ENCODE results near the gene ITPR2. TPM values are rescaled to one million over a fixed set of nuclear protein-coding genes. Genes with fewer than 3 reads are reported as not detected.

Gene ITPR2
- total RNA-seq, 1 experiment from 2014 or later = 4.0 TPM

- POLR2A ChIA-PET (ENCODE audit: unreplicated experiment) = no interaction called here
- no peak for DNase-seq
- BruUV-seq (replicated peaks) = no TSS peak
- H3K4me2 ChIP-seq (ENCODE audit: low read length) = no peak overlapping the region
- ATAC-seq = no peak
- H3K36me3 ChIP-seq (ENCODE audit: low read depth, low read length) = no peaks in the 10 kb centered on the region
- H3K4me1 ChIP-seq (ENCODE audit: insufficient read depth, low read length) = peaks cover 12% of the 10 kb centered on the region
- TF ChIP-seq EZH2phosphoT487 (IDR thresholded peaks at IDR 0.05; ENCODE audit: borderline replicate concordance, low read length) (no peak), CTCF (conservative IDR thresholded peaks at IDR 0.05; ENCODE audit: low read depth, low read length) (no peak), EZH2 (IDR thresholded peaks at IDR 0.05; ENCODE audit: low read length, unreplicated experiment) (no peak)
- intact Hi-C loops (cut with micrococcal nuclease) = no loop called here
- no peaks in the 10 kb centered on the region for H3K9me3 ChIP-seq (ENCODE audit: low read length)
- no peak overlapping the region for H2AFZ ChIP-seq (ENCODE audit: low read length)
- H3K79me2 ChIP-seq (ENCODE audit: low read length) = no peaks in the 10 kb centered on the region
- no peaks in the 10 kb centered on the region for H4K20me1 ChIP-seq (ENCODE audit: low read length)
- no peaks in the 10 kb centered on the region for H3K27me3 ChIP-seq (ENCODE audit: low read length)
- CTCF ChIA-PET = no interaction called here
- no peak overlapping the region for H3K4me3 ChIP-seq (ENCODE audit: low read length)
- no peak overlapping the region for H3K27ac ChIP-seq (ENCODE audit: low read length)
- H3K9me2 ChIP-seq (replicated peaks; ENCODE audit: low read length) = no peaks in the 10 kb centered on the region
- no peaks in the 10 kb centered on the region for H3F3A ChIP-seq (ENCODE audit: low read length, unreplicated experiment)
- no peak overlapping the region for H3K9ac ChIP-seq (ENCODE audit: low read length)
Measured at GRCh38 chr12:26489908-26490307, 343.1 kb downstream of the ITPR2 start.

DNA sequence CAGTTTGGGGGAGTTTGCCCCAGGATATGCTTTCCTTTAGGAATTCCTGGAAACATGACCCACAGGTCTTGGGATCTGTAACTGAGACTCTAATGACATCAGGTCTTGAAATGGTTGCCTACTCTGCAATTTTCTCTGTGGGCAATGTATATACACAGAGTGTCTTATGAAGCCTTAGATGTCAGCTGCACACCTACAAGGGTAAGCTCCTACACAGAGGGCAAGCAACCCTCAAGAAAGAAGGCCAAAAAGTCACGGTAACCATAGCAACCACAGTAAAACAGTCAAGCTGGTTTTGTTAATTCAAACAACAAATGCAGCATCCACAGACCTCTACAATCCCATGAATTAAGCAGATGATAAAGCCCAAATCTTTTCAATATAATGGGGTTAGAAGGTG, 344.6 kb downstream of the ITPR2 start:
- no peak overlapping the region for H3K27ac ChIP-seq (ENCODE audit: low read length)
- no TSS peak for BruUV-seq (replicated peaks)
- no peak overlapping the region for H2AFZ ChIP-seq (ENCODE audit: low read length)
- H3K36me3 ChIP-seq (ENCODE audit: low read depth, low read length) = no peaks in the 10 kb centered on the region
- DNase-seq = no peak
- CTCF ChIA-PET = no interaction called here
- POLR2A ChIA-PET (ENCODE audit: unreplicated experiment) = no interaction called here
- no peak overlapping the region for H3K9ac ChIP-seq (ENCODE audit: low read length)
- H3K79me2 ChIP-seq (ENCODE audit: low read length) = no peaks in the 10 kb centered on the region
- intact Hi-C loops (cut with micrococcal nuclease) = no loop called here
- ATAC-seq = no peak
- TF ChIP-seq EZH2phosphoT487 (IDR thresholded peaks at IDR 0.05; ENCODE audit: borderline replicate concordance, low read length) (no peak), EZH2 (IDR thresholded peaks at IDR 0.05; ENCODE audit: low read length, unreplicated experiment) (no peak), CTCF (conservative IDR thresholded peaks at IDR 0.05; ENCODE audit: low read depth, low read length) (no peak)
- H3K4me2 ChIP-seq (ENCODE audit: low read length) = no peak overlapping the region
- H4K20me1 ChIP-seq (ENCODE audit: low read length) = no peaks in the 10 kb centered on the region
- no peaks in the 10 kb centered on the region for H3K9me3 ChIP-seq (ENCODE audit: low read length)
- H3K9me2 ChIP-seq (replicated peaks; ENCODE audit: low read length) = no peaks in the 10 kb centered on the region
- H3K27me3 ChIP-seq (ENCODE audit: low read length) = no peaks in the 10 kb centered on the region
- H3K4me3 ChIP-seq (ENCODE audit: low read length) = no peak overlapping the region
- H3F3A ChIP-seq (ENCODE audit: low read length, unreplicated experiment) = no peaks in the 10 kb centered on the region
- H3K4me1 ChIP-seq (ENCODE audit: insufficient read depth, low read length) = peaks cover 4% of the 10 kb centered on the region

DNA sequence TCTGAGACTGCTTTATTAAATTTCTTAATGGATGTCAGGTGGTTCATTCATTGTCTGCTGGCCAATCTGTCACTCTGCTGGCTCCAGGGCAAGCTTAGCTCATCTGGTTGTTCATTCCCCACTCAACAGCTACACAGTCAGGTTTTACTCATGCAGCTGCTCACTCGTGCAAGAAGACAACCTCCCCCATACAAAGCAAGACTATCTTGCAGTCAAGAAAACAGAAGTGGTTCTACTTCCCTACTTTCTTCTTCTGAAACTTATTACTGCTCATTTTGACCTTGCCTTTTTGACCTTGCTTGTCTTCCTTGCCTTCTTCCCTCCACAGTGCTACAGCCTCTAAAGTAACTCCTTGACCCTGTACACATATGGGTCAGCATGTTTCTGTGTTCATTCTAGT, 359.7 kb downstream of the ITPR2 start:
- CTCF ChIA-PET = no interaction called here
- ATAC-seq = 0 out of 2 replicates have a peak, but pooled peaks have one; percentile 42

More for the DNA sequence above, 359.7 kb downstream of the ITPR2 start:
- peak; percentile 43 for DNase-seq
- H3K9ac ChIP-seq (ENCODE audit: low read length) = no peak overlapping the region
- no peaks in the 10 kb centered on the region for H3F3A ChIP-seq (ENCODE audit: low read length, unreplicated experiment)
- no TSS peak for BruUV-seq (replicated peaks)
- no peak overlapping the region for H2AFZ ChIP-seq (ENCODE audit: low read length)
- POLR2A ChIA-PET (ENCODE audit: unreplicated experiment) = no interaction called here
- H3K4me3 ChIP-seq (ENCODE audit: low read length) = no peak overlapping the region
- H3K9me3 ChIP-seq (ENCODE audit: low read length) = no peaks in the 10 kb centered on the region
- TF ChIP-seq EZH2 (IDR thresholded peaks at IDR 0.05; ENCODE audit: low read length, unreplicated experiment) (no peak), CTCF (conservative IDR thresholded peaks at IDR 0.05; ENCODE audit: low read depth, low read length) (no peak), EZH2phosphoT487 (IDR thresholded peaks at IDR 0.05; ENCODE audit: borderline replicate concordance, low read length) (no peak)
- no peak overlapping the region for H3K4me2 ChIP-seq (ENCODE audit: low read length)
- no peaks in the 10 kb centered on the region for H3K27me3 ChIP-seq (ENCODE audit: low read length)
- intact Hi-C loops (cut with micrococcal nuclease) = no loop called here
- H3K9me2 ChIP-seq (replicated peaks; ENCODE audit: low read length) = no peaks in the 10 kb centered on the region
- no peaks in the 10 kb centered on the region for H3K36me3 ChIP-seq (ENCODE audit: low read depth, low read length)
- no peaks in the 10 kb centered on the region for H4K20me1 ChIP-seq (ENCODE audit: low read length)
- no peak overlapping the region for H3K27ac ChIP-seq (ENCODE audit: low read length)
- H3K79me2 ChIP-seq (ENCODE audit: low read length) = no peaks in the 10 kb centered on the region
- 0 out of 2 replicates have a peak, but pooled peaks cover 3% of the 10 kb centered on the region for H3K4me1 ChIP-seq (ENCODE audit: insufficient read depth, low read length)

Data from PC-3 (cell line).